ENCODE results near the gene VAT1L. TPM values are rescaled to one million over a fixed set of nuclear protein-coding genes. Genes with fewer than 3 reads are reported as not detected.

VAT1L gene
- total RNA-seq, 2 donors from 2014 or later, result 0.53 to 4.1 TPM

GRCh38 chr16:77905374-77905920 lies 117.1 kb downstream of the VAT1L start:
- H3K9me3 ChIP-seq (ENCODE audit: control insufficient read depth, low read length), result no peaks in the 10 kb centered on the region
- H3K9me3 Mint-ChIP-seq, result no peaks in the 10 kb centered on the region
- H3K4me1 ChIP-seq (ENCODE audit: control insufficient read depth, insufficient read depth, low read length), result no peaks in the 10 kb centered on the region
- H3K27ac ChIP-seq (ENCODE audit: low read depth, low read length), result no peak overlapping the region
- H3K4me1 Mint-ChIP-seq, result peaks cover 12% of the 10 kb centered on the region
- no peaks in the 10 kb centered on the region for H3K36me3 ChIP-seq (ENCODE audit: control insufficient read depth, insufficient read depth, low read length)
- H3K36me3 Mint-ChIP-seq (ENCODE audit: low read depth), result no peaks in the 10 kb centered on the region
- no peak for DNase-seq
- no peak for TF ChIP-seq CTCF (conservative IDR thresholded peaks at IDR 0.05)
- no peaks in the 10 kb centered on the region for H3K27me3 ChIP-seq (ENCODE audit: control insufficient read depth, insufficient read depth, low read length, poor library complexity, severe bottlenecking)
- H3K4me3 ChIP-seq (ENCODE audit: low read length), result no peak overlapping the region
- no peak overlapping the region for H3K27ac Mint-ChIP-seq
- no peak overlapping the region for H3K4me3 Mint-ChIP-seq
- 95 to 97% methylated on average over 7 of the region's 7 CpGs for WGBS, 2 experiments (ENCODE audit: insufficient coverage in 1 of 2, insufficient read length in 1 of 2)
- no peak overlapping the region for H3K9ac ChIP-seq (ENCODE audit: extremely low read depth, low read length, poor library complexity, severe bottlenecking)
- H3K27me3 Mint-ChIP-seq (ENCODE audit: insufficient read depth), result peaks cover 2% of the 10 kb centered on the region

- no peak overlapping the region for H3K27ac ChIP-seq (ENCODE audit: low read depth, low read length)
- TF ChIP-seq CTCF (conservative IDR thresholded peaks at IDR 0.05), result no peak
- Mint-ChIP-seq H3K4me3 (no peak overlapping the region), H3K4me1 (peaks cover 18% of the 10 kb centered on the region), H3K27ac (no peak overlapping the region), H3K27me3 (ENCODE audit: insufficient read depth) (peaks cover 2% of the 10 kb centered on the region), H3K36me3 (ENCODE audit: low read depth) (no peaks in the 10 kb centered on the region), H3K9me3 (no peaks in the 10 kb centered on the region)
- DNase-seq, result no peak
- no peak overlapping the region for H3K4me3 ChIP-seq (ENCODE audit: low read length)
- no peaks in the 10 kb centered on the region for H3K4me1 ChIP-seq (ENCODE audit: control insufficient read depth, insufficient read depth, low read length)
- no peaks in the 10 kb centered on the region for H3K27me3 ChIP-seq (ENCODE audit: control insufficient read depth, insufficient read depth, low read length, poor library complexity, severe bottlenecking)
- WGBS, 2 experiments (ENCODE audit: insufficient coverage in 1 of 2, insufficient read length in 1 of 2), result 92 to 96% methylated on average over 2 to 3 of the region's 3 CpGs
- H3K9me3 ChIP-seq (ENCODE audit: control insufficient read depth, low read length), result no peaks in the 10 kb centered on the region
- H3K9ac ChIP-seq (ENCODE audit: extremely low read depth, low read length, poor library complexity, severe bottlenecking), result no peak overlapping the region
- no peaks in the 10 kb centered on the region for H3K36me3 ChIP-seq (ENCODE audit: control insufficient read depth, insufficient read depth, low read length)
Observed at GRCh38 chr16:77910021-77910420, 121.7 kb downstream of the VAT1L start.

GRCh38 chr16:77912617-77913016 lies 124.3 kb downstream of the VAT1L start:
- 89% methylated on average over 3 to 4 of the region's 4 CpGs for WGBS, 2 experiments (ENCODE audit: insufficient coverage in 1 of 2, insufficient read length in 1 of 2)
- H3K4me3 ChIP-seq (ENCODE audit: low read length), result no peak overlapping the region
- H3K36me3 Mint-ChIP-seq (ENCODE audit: low read depth), result no peaks in the 10 kb centered on the region
- no peak for DNase-seq
- peaks cover 6% of the 10 kb centered on the region for H3K4me1 ChIP-seq (ENCODE audit: control insufficient read depth, insufficient read depth, low read length)
- H3K4me3 Mint-ChIP-seq, result no peak overlapping the region
- no peaks in the 10 kb centered on the region for H3K9me3 ChIP-seq (ENCODE audit: control insufficient read depth, low read length)
- H3K27me3 ChIP-seq (ENCODE audit: control insufficient read depth, insufficient read depth, low read length, poor library complexity, severe bottlenecking), result no peaks in the 10 kb centered on the region
- H3K27me3 Mint-ChIP-seq (ENCODE audit: insufficient read depth), result peaks cover 2% of the 10 kb centered on the region
- H3K36me3 ChIP-seq (ENCODE audit: control insufficient read depth, insufficient read depth, low read length), result no peaks in the 10 kb centered on the region
- TF ChIP-seq CTCF (conservative IDR thresholded peaks at IDR 0.05), result peak; percentile 53
- H3K27ac ChIP-seq (ENCODE audit: low read depth, low read length), result no peak overlapping the region
- no peaks in the 10 kb centered on the region for H3K9me3 Mint-ChIP-seq
- H3K4me1 Mint-ChIP-seq, result peaks cover 26% of the 10 kb centered on the region
- no peak overlapping the region for H3K27ac Mint-ChIP-seq
- no peak overlapping the region for H3K9ac ChIP-seq (ENCODE audit: extremely low read depth, low read length, poor library complexity, severe bottlenecking)

All from endodermal cell (in vitro differentiated cells).